NCI-H1092 (cell line): ENCODE measurements around the gene FOS.

Experiments used
- DNase-seq: peaks from one replicate; lab custom pipeline; 2025; lab: John Stamatoyannopoulos, UW

Gene FOS

GRCh38 chr14:75250800-75251199 lies 27.8 kb upstream of the FOS start:
- DNase-seq = no peak

GRCh38 chr14:75252254-75252837 lies 26.3 kb upstream of the FOS start:
- DNase-seq = no peak

- DNase-seq = no peak
Measured at GRCh38 chr14:75254381-75254822, 24.2 kb upstream of the FOS start.

- no peak for DNase-seq
Measured at GRCh38 chr14:75254901-75255584, 23.6 kb upstream of the FOS start.

- DNase-seq = no peak
Measured at GRCh38 chr14:75258079-75258802, 20.4 kb upstream of the FOS start.

- DNase-seq = peak; percentile 99
Measured at GRCh38 chr14:75258803-75259509, 19.7 kb upstream of the FOS start.

GRCh38 chr14:75259510-75259855 lies 19.1 kb upstream of the FOS start:
- DNase-seq = no peak

- DNase-seq = no peak
Measured at GRCh38 chr14:75260025-75260763, 18.4 kb upstream of the FOS start.

- no peak for DNase-seq
Measured at GRCh38 chr14:75261820-75262219, 16.8 kb upstream of the FOS start.

GRCh38 chr14:75262641-75263040 lies 16.0 kb upstream of the FOS start:
- DNase-seq = no peak

- DNase-seq = no peak
Measured at GRCh38 chr14:75264036-75264435, 14.6 kb upstream of the FOS start.

GRCh38 chr14:75267141-75267721 lies 11.4 kb upstream of the FOS start:
- DNase-seq = no peak

- DNase-seq = no peak
Measured at GRCh38 chr14:75268633-75269550, 9.7 kb upstream of the FOS start.

- no peak for DNase-seq
Measured at GRCh38 chr14:75271514-75271913, 7.1 kb upstream of the FOS start.

- no peak for DNase-seq
Measured at GRCh38 chr14:75273272-75274049, 5.2 kb upstream of the FOS start.

GRCh38 chr14:75274050-75274898 lies 4.4 kb upstream of the FOS start:
- no peak for DNase-seq

- DNase-seq = no peak
Measured at GRCh38 chr14:75274899-75275569, 3.6 kb upstream of the FOS start.

GRCh38 chr14:75275598-75275997 lies 3.0 kb upstream of the FOS start:
- DNase-seq = no peak
